Astrocyte of the spinal cord (primary cell): ENCODE results near the gene CDON.

Experiments used
- DNase-seq: peaks from one replicate; pipeline ENCODE4 v3.0.0; 2011; ENCODE audit warnings: low read depth, low spot score
- H3K4me3 ChIP-seq: 2 replicates; pipeline ENCODE4 v1.5.1; 2011; ENCODE audit warnings: low read depth, mild to moderate bottlenecking, low read length, moderate library complexity
- CTCF ChIP-seq: IDR thresholded peaks from 2 replicates; pipeline ENCODE4 v1.5.1; 2012; ENCODE audit warnings: low read depth, mild to moderate bottlenecking, low read length, inconsistent platforms
- in situ Hi-C: cut with HindIII; loops from 2 replicates; pipeline ENCODE4 v1.10.0; 2017; ENCODE audit warnings: low sequenced_read_pairs

Gene CDON

GRCh38 chr11:125947419-125948277, 115.0 kb downstream of the CDON start:
- no peak for DNase-seq
- no peak overlapping the region for H3K4me3 ChIP-seq
- in situ Hi-C loops: loop anchor here (25.0 kb wide), 1 partner anchor 240 kb away; no protein-coding TSS in a partner anchor
- no peak for TF ChIP-seq CTCF

- no peak for TF ChIP-seq CTCF
- in situ Hi-C loops: loop anchor here (25.0 kb wide), 1 partner anchor 240 kb away; no protein-coding TSS in a partner anchor
- DNase-seq: no peak
- no peak overlapping the region for H3K4me3 ChIP-seq
Observed at GRCh38 chr11:125946712-125947418, 115.8 kb downstream of the CDON start.

- no peak for DNase-seq
Observed at GRCh38 chr11:125945797-125946520, 116.7 kb downstream of the CDON start, which contains the start of gene VSIG10L2. Gene VSIG10L2, plus strand, starts transcription at chr11:125946044. Its CDS starts 12 bp downstream, at chr11:125946056.

GRCh38 chr11:125945011-125945796, 117.5 kb downstream of the CDON start:
- H3K4me3 ChIP-seq: no peak overlapping the region
- no peak for TF ChIP-seq CTCF
- in situ Hi-C loops: loop anchor here (25.0 kb wide), 1 partner anchor 242 kb away; no protein-coding TSS in a partner anchor
- DNase-seq: no peak

More at GRCh38 chr11:125945797-125946520, 116.7 kb downstream of the CDON start, which contains the start of gene VSIG10L2:
- H3K4me3 ChIP-seq: no peak within 1 kb of the TSS
- no peak for TF ChIP-seq CTCF
- in situ Hi-C loops: loop anchor here (25.0 kb wide), 1 partner anchor 241 kb away; no protein-coding TSS in a partner anchor

GRCh38 chr11:125944350-125945010, 118.2 kb downstream of the CDON start:
- TF ChIP-seq CTCF: no peak
- no peak for DNase-seq
- no peak overlapping the region for H3K4me3 ChIP-seq
- in situ Hi-C loops: loop anchor here (25.0 kb wide), 1 partner anchor 243 kb away; no protein-coding TSS in a partner anchor
